ENCODE measurements around the gene SUCLG2. TPM values are rescaled to one million over a fixed set of nuclear protein-coding genes. Genes with fewer than 3 reads are reported as not detected.

Gene SUCLG2
- total and polyA plus RNA-seq, 11 donors, result 41.6 to 119 (median 77.6) TPM

DNA sequence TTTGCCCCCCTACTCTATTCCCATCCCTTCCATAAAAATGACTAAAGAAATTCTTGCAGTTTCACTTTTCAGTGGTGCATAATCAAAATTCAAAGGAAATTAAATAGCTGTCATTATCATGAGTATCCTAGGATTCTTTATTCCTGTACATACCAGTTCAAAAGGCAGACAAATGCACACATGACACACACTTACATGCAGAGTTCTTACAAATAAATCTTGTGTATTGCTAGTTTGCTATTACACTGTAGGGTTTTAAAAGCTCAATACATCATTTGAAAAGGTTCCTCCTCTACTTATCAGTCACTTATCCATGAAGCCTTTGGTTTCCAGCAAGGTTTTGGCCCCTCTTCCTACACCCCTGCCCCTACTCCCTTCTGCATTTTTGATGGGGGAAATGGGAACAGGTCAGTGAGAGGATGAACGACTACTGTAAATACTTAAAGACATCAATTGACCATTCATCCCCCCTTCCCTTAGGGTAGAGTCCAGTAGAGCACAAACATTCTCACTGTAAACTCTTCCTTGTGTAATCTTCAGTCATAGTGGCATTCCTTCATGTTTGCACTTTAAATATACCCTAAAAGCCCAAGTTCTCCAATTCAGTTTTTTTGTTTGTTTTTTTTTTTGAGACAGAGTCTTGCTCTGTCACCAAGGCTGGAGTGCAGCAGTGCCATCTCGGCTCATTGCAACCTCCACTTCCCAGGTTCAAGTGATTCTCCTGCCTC lies 92.6 kb downstream of the SUCLG2 start:
- H3K4me1 ChIP-seq, result peaks cover 0 to 9% (median 0%) of the 10 kb centered on the region in 12 donors
- H3K27ac ChIP-seq, result no peak overlapping the region
- no peaks in the 10 kb centered on the region for H3K9me3 ChIP-seq
- DNase-seq (no peak), ATAC-seq (no peak)
- TF ChIP-seq, protein P1, sequence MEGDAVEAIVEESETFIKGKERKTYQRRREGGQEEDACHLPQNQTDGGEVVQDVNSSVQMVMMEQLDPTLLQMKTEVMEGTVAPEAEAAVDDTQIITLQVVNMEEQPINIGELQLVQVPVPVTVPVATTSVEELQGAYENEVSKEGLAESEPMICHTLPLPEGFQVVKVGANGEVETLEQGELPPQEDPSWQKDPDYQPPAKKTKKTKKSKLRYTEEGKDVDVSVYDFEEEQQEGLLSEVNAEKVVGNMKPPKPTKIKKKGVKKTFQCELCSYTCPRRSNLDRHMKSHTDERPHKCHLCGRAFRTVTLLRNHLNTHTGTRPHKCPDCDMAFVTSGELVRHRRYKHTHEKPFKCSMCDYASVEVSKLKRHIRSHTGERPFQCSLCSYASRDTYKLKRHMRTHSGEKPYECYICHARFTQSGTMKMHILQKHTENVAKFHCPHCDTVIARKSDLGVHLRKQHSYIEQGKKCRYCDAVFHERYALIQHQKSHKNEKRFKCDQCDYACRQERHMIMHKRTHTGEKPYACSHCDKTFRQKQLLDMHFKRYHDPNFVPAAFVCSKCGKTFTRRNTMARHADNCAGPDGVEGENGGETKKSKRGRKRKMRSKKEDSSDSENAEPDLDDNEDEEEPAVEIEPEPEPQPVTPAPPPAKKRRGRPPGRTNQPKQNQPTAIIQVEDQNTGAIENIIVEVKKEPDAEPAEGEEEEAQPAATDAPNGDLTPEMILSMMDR (IDR thresholded peaks at IDR 0.05), result no peak
- TF ChIP-seq POLR2A (IDR thresholded peaks at IDR 0.05), result no peak
- no peak overlapping the region for H3K4me3 ChIP-seq
- intact Hi-C loops (cut with DNase I), result no loop called here
- H3K27me3 ChIP-seq, result no peaks in the 10 kb centered on the region
- WGBS, 4 donors, result 86 to 91% (median 88%) methylated on average over 2 of the region's 2 CpGs
- peaks cover 0 to 12% (median 0%) of the 10 kb centered on the region in 9 donors for H3K36me3 ChIP-seq

DNA sequence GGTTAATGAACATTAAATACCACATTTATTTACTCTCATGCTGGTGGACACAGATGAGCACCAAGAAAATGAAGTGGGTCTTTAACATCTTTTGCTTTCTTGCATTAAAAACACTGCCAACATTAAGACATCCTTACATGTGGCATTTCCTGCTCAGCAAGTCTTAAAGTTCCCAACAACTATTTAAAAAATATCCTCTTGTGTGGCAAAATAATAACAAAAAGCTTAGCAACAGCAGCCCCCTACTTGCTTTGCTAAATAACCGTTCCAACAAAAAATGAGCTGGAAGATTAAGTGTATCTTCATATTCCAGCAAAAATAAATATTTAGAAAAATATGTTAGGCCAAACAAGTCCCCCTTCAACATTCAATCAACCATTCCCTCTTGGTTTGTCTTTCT lies 93.1 kb downstream of the SUCLG2 start:
- TF ChIP-seq, protein P1 (IDR thresholded peaks at IDR 0.05), result no peak
- TF ChIP-seq POLR2A (IDR thresholded peaks at IDR 0.05), result no peak
- Histone ChIP-seq H3K27me3 (no peaks in the 10 kb centered on the region), H3K27ac (no peak overlapping the region), H3K4me1 (peaks cover 0 to 9% (median 0%) of the 10 kb centered on the region in 12 donors), H3K36me3 (peaks cover 0 to 12% (median 0%) of the 10 kb centered on the region in 9 donors), H3K9me3 (no peaks in the 10 kb centered on the region), H3K4me3 (no peak overlapping the region)
- 0 to 53% (median 47%) methylated on average over 1 of the region's 1 CpG for WGBS, 4 donors
- intact Hi-C loops (cut with DNase I), result no loop called here
- ATAC-seq (no peak), DNase-seq (no peak)

DNA sequence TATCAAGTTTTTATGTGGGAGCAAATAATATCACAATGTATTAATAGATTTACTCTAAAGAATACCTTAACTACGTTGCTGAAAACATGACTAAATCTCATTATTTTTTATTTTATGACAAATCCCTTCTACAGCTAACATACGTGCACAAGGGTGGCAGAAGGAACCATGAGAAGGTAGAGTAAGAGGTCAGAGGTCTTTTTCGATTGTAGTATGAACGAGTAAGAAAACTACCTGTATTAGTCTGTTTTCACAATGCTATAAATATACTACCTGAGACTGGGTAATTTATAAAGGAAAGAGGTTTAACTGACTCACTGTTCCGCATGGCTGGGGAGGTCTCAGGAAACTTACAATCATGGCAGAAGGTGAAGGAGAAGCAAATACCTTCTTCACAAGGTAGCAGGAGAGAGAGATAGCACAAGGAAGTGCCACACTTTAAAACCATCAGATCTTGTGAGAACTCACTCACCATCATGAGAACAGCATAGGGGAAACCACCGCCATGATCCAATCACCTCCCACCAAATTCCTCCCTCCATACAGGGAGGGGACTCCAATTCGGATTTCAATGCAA lies 95.3 kb downstream of the SUCLG2 start:
- TF ChIP-seq, protein P1 (IDR thresholded peaks at IDR 0.05), result no peak
- no peak for TF ChIP-seq POLR2A (IDR thresholded peaks at IDR 0.05)
- Histone ChIP-seq H3K36me3 (peaks cover 0 to 20% (median 0%) of the 10 kb centered on the region in 9 donors), H3K27me3 (no peaks in the 10 kb centered on the region), H3K4me1 (peaks cover 0 to 9% (median 0%) of the 10 kb centered on the region in 12 donors), H3K9me3 (no peaks in the 10 kb centered on the region), H3K4me3 (no peak overlapping the region), H3K27ac (no peak overlapping the region)
- intact Hi-C loops (cut with DNase I), result no loop called here
- WGBS, 4 donors, result 96 to 98% (median 96%) methylated on average over 7 of the region's 7 CpGs
- DNase-seq (no peak), ATAC-seq (no peak)

DNA sequence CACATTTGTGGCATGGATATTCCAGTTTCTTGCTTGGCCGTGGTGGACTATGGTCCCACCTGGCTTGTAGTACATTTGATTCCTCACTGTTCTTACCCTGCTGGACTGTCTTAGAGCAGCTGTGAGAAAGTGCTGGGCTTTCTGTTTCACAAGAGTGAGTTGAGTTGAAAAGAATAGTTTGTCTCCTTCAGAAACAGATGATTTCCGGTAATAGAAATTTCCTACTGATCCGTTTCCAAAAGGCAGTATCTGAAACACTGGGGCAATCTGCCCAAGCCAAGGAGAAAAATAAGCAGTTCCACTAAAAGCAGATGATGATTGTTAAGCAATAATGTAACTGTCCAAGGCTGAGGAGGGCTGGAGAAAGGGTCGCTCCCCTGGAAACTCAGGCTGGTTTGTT lies 96.0 kb downstream of the SUCLG2 start:
- no peaks in the 10 kb centered on the region for H3K9me3 ChIP-seq
- no peaks in the 10 kb centered on the region for H3K27me3 ChIP-seq
- intact Hi-C loops (cut with DNase I), result no loop called here
- H3K27ac ChIP-seq, result no peak overlapping the region
- TF ChIP-seq, protein P1 (IDR thresholded peaks at IDR 0.05), result no peak
- no peak for TF ChIP-seq POLR2A (IDR thresholded peaks at IDR 0.05)
- DNase-seq (no peak), ATAC-seq (peak in 3 of 4 donors; percentile 24 to 29 (median 24))
- WGBS, 4 donors, result 62 to 78% (median 73%) methylated on average over 4 of the region's 4 CpGs
- peaks cover 0 to 9% (median 0%) of the 10 kb centered on the region in 12 donors for H3K4me1 ChIP-seq
- no peak overlapping the region for H3K4me3 ChIP-seq
- peaks cover 0 to 20% (median 0%) of the 10 kb centered on the region in 9 donors for H3K36me3 ChIP-seq
